GM21825 (cell line): ENCODE data around the gene ADGRG2.
"Not testable (repeated sequence)": the region's sequence is repeated elsewhere in the genome, so short reads cannot be mapped to it uniquely, and the experiment has no call there.

Source experiments
- ATAC-seq: cut with Tn5 transposase; IDR thresholded peaks from one replicate; pipeline ENCODE4 v1.9.1; 2021; ENCODE audit warnings: mild to moderate bottlenecking, moderate library complexity; ENCODE audit not compliant: unreplicated experiment

Gene ADGRG2

DNA sequence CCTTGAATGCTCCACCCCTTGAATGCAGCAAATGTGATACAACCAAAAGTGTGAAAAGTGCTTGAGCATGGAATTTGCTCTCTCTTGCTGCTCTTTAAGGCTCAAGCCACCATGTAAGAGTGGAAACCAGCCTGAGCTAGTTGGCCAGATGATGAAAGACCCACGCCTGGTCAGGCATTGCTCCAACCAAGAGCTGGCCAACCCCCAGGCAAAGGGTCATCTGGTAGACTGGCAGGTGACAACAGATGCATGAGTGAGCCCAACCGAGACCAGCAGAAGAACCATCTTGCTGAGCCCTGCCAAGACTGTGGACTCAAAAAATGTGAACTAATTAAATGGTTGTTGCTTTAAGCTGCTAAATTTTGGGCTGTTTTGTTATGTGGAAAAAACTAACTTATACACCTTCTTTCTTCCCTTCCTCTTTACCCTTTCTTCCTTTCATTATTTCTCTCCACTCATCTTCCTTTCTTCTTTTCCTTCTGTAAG lies 32.7 kb downstream of the ADGRG2 start:
- no peak for ATAC-seq

DNA sequence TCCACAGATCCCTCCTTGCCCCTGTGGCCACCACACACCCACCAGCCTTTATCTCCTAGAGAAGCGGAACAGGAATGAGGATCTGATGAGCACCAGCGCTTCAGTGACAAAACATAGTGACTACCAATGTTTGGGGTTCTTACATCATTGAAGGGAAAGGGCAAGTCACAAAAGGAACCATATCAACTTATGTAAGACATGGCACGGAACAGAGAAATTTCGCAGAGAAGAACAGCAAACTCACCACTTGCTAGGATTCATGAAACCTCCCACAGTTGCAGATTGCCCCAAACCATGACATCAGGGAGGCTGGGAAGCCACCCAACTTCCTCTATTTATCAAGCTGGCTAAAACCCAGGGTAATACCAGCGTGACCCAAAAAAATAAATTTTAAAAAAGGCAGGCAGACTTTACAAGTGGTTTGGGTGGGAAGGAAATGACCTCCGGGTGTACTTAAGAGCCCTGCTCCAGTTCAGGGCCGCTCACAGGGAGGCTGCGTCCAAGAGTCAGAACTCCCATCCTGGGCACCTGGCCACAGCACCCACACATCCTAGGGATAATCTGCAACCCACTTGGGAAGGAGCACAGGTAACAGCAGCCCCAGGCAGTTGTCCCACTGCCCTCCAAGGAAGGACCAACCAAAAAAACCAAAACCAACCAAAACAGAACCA lies 36.0 kb downstream of the ADGRG2 start:
- ATAC-seq = no peak

DNA sequence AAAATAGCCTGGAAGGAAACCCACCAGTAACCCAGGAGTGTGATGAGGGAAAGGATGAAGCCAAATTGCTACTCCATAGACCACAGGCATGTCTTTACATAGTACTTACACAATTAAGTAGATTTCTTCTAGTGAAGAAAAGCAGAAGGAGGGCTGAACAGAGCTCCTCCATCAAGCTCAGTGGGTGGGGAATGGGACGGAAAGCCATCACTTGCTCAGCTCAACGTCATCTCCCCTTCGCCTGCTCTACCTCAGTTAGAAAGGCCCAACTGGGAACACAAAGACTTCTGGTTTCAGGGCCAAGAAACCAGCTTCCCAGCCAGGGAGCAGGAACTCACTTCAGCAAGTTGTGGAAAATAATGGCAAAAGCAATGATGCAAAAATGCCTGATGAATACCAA lies 36.6 kb downstream of the ADGRG2 start:
- ATAC-seq = no peak

DNA sequence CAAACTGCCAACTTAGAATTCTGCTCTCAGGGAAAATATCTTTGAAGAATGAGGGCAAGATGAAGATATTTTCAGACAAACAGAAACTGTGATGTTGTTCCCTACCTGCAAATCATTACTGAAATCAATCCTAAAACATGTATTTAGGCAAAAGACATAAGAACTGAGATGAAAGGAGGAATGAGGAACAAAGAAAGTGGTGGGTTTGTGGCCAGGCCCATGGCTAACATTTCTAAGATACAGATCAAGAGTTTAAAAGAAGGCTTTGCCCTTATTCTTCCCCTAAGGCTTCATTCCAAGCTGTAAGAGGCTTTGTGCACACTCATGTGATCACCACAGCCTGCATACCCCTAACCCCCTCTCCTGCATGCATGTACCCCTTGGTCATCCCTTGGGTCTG lies 46.5 kb downstream of the ADGRG2 start:
- ATAC-seq = no peak

DNA sequence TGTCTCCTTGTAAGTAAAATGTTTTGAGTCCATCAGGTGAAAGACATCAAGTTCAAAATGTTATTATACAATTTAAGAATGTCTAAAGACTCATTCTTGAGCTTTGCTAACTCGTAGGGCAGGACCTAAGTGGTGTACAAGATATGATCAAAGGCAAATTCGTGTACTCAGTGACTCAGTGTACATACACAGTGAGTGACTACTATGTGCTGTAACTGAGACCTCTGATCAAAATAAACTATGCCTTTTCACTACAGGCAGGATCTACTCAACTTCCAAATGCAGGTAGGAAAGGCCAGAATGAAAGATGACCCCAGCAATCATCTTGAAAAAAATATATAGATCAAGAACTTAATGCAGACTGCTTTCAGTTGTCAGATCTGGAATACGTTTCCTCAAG lies 49.9 kb downstream of the ADGRG2 start:
- no peak for ATAC-seq

DNA sequence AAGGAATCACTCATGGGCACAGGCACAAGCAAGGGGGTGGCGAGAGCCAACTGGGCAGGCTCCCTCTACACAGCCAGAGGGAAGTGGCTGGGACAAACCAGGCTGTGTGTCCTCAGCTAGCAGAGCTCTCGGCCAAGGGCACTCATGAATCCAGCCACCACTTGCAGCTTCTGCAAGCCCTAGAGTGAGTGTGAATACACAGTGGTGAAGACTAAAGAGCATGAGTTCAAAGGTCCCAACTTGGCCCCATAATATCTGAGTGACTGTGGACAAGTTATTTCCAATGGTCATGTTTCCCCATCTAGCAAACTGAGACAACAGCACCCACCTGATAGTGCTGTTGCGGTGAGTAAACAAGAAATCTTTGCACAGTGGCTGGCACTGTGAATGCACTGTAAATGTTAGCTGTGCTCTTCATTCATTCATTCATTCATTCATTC lies 51.7 kb downstream of the ADGRG2 start:
- ATAC-seq = no peak

DNA sequence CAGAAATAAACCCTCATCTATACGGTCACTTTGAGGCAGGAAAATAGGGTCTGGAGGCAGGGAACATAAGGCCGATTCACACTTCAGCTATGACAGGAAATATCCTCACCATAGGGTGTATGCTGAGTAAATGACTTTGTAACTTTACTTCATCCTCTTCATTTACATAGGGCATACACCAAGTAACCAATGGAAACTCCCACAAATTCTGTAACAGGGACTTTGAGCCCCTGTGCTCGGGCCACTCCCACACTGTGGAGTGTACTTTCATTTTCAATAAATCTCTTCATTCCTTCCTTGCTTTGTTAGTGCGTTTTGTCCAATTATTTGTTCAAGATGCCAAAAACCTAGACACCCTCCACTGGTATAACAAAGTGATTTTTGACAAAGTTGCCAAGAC lies 55.3 kb downstream of the ADGRG2 start:
- ATAC-seq = not testable (repeated sequence)

DNA sequence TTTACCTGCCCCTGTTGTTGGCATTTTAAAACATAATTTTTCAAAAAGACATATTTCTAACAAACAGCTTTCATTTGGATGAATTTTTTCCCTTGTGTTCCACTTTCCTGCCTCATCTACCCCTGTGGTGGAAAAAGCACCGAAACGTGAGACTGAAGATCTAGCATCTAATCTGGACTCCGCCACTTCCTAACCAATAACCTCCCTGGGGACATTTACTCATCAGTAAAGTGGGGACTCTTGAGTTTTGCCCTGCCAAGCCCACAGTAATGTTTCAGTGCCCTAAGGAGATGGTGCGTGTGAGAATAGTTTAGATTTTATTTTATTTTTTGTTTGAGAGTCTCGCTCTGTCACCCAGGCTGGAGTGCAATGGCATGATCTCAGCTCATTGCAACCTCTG lies 56.7 kb downstream of the ADGRG2 start:
- no peak for ATAC-seq

DNA sequence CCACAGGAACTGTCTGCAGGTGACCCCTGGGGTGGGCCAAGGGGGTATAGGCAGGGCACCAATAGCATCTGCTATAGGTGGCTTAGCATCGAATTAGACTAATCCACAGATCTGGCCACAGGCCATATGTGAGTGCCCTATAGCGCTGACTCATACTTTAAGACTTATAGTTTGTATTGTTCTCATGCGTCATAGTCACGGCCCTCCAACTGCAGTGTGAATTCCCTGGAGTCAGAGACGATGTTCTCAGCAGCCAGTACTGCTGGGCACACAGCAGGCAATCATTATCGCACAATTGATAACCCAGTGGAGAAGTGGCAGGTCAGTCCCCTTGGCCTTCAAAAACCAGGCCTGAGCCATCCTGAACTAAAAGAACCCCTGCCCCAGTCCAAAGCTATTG lies 58.1 kb downstream of the ADGRG2 start:
- no peak for ATAC-seq

DNA sequence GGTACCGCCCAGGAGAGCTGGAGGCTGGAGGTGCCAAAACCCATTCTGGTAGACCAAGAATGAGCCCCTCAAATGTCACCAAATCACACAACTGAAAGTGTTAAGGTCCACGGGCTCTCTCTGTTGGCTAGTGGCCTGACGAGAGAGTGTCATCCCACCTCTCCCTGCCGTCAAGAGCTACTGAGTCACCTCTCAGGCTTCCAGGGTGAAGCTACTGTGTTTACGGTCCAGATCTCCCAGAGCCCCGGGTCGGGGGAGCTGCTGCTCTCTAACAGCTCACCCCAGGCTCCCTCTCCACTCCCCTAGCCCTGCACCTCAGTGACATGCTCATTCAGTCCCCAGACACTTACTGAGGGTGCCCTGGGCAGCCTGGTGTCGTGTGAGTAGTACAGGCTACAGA lies 59.2 kb downstream of the ADGRG2 start:
- no peak for ATAC-seq

DNA sequence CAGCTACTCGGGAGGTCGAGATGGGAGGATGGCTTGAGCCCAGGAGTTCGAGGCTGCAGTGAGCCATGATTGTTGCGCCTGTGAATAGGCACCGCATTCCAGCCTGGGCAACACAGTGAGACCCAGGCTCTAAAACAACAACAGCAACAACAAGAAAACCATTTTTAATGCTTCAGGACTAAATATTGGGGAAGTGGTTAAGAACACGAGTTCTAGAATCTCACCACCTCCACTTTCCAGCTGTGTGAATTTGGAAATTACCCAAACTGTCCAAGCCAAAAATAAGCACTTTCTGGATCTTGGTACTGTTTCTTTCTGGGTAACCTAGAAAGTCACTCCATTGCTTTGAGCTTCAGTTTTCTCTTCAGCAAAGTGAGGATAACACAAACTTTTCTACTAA lies 63.2 kb downstream of the ADGRG2 start:
- no peak for ATAC-seq

DNA sequence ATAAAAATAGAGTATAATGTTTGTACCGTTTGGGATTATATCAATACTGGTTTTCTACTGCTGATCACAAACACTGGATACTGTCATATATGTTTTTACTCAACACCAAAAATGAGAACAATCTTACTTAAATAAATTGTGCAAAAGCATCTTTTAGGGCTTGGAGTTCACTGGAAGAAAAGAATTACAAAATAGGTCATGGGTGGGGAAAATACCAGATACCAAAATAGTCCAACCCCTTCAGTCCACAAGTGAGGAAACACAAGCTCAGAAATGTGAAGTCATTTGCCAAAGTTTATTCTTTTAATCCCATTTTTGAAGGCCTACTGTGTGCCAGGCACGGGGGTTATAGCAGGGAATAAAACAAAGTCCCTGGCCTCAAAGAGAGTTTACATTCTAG lies 64.4 kb downstream of the ADGRG2 start:
- no peak for ATAC-seq

DNA sequence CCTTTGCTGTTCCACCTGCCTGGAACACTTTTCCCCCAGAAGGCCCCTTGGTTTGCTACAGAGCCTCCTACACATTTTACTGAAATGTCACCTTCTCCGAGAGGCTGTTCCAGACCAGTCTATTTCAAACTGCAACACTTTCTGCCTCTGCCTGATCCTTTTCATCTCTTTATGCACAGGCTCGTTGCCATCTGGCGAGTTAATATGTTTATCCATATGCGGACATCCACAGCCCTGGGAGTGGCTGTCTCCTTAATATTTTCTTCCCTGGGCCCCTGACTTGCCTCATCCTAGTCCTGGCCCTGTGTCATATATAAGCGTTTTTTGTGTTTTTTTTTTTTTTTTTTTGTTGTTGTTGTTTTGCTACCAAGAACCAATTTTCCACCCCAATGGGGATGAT lies 73.2 kb downstream of the ADGRG2 start:
- no peak for ATAC-seq

DNA sequence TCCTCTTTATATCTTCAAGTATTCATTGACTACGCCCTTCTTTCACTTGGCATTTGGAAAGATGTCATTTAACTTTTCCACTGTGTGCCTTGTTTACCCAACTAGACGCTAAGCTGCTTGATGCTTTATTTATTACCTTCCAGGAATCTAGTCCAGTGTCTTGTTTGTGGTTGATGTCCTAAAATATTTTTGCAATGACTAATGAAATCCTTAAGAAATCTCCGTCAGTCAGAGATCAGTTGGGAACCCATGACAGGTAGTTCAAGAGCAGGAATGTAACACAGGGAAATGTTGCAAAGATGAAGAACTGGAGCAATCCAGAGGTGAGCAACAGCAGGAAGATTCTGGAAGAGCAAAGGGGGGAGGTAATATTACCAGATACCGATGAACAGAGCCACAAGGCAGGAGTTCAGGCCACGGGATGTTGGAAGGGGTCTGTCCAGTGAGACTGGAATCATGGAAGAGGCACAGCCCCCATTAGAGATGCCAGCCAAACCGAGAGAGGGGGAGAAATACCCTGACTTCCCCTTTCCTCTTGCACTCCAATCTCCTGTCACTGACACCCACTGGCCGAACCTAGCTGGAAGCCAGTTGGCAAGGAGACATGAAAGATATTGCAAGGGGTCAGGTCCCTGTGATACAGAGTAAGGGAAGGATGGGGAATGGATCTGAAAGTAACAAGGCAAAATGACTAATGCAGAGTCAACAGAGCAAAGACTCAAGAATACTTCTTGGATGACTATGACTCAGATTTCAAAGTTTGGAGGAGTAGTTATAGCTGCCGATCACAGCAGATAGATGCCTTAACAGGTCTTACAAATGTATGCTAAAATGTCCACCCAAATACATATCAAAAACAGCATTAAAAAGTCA lies 75.7 kb downstream of the ADGRG2 start:
- no peak for ATAC-seq

DNA sequence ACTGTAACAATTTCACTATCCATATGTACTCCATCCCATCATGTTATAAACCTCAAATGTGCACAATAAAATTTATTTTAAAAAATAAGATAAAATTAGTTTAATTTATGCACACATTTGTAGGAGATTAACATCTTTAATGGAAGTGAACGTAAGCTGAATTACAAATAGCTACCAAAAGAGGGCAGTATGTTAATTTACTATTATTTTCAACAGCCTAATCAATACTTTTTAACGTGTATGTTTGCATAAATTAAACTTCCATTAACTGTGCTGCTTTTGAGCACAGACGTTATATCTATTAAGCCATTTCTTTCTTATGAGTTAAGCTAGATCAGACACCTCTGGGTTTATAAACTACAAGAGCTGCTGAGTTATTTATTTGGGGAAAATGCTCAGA lies 81.9 kb downstream of the ADGRG2 start:
- ATAC-seq = no peak

DNA sequence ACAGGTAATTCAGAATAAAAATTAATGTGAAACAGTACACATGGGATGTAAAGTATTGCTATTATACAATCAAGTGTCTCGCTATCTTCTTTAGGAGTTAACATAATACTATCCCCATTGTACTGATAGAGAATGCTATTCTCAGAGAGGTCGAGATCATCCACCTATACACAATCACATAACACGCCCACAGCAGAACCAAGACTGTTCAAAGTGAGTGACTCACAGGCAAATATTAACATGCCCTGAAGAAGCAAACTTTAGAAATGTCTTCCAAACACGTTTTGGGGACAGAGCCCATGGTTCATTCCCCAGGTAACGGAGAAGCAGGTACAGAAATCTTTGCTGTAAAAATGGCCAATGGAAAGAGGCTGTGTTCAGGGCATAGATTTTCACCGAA lies 88.2 kb downstream of the ADGRG2 start:
- no peak for ATAC-seq

DNA sequence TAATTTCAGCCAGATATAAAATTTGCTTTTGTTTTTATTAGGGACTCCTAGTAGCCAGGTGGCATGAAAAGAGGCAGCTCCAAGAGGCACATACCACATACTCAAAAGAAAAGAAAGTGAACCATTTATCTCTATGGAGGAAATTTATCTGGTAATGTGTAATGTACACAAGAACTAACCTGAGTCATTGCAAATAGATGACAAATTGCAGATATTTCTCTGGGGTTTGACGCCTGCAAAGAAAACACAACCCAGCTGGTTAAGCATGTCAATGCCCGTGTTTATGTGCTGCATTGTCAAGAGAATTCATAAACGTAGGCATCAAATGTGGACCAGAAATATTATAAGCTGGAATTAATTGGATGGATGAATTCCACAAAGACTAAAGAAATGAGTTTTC lies 91.5 kb downstream of the ADGRG2 start:
- no peak for ATAC-seq

DNA sequence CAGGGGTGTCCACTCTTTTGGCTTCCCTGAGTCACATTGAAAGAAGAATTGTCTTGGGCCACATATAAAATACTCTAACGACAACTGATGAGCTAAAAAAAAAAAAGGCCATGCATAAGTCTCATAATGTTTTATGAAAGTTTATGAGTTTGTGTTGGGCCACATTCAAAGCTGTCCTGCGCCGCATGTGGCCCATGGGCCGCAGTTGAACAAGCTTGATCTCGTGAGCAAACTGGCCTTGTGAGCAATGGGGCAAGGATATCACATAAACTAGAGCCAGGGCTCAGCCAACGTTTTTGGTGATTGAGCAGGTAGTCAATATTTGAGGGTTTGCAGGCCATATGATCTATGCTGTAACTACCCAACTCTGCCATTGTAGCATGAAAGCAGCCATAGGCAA lies 93.7 kb downstream of the ADGRG2 start:
- ATAC-seq = no peak

DNA sequence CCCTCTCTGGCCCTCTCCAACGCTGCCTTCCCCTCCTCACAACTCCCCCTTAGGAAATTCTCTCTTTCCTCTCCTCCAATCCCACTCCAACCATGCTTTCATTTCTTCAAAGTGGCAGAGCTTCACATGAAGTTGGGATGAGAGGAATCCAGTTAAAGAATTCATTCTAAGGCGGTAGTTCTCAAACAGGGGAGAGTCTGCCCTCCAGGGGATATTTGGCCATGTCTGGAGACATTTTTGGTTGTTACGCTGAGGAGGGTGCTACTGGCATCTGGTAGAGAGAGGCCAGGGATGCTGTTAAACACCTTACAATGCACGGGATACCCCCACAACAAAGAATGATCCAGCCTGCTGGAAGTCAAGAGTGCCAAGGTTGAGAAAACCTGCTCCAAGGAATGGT lies 97.9 kb downstream of the ADGRG2 start:
- no peak for ATAC-seq

DNA sequence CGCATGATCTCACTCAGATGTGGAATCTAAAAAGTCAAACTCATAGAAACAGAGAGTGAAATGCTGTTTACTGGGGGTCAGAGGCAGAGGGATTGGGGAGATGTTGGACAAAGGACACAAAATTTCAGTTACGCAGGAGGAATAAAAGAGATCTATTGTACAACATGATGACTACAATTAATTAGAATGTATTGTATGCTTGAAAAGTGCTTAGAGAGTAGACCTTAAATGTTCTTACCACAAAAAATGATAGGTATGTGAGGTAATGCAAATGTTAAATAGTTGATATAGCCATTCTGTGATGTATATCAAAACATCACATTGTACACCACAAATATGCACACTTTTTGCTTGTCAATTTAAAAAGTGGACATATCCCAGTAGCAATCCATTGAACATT lies 102.3 kb downstream of the ADGRG2 start:
- ATAC-seq = no peak

DNA sequence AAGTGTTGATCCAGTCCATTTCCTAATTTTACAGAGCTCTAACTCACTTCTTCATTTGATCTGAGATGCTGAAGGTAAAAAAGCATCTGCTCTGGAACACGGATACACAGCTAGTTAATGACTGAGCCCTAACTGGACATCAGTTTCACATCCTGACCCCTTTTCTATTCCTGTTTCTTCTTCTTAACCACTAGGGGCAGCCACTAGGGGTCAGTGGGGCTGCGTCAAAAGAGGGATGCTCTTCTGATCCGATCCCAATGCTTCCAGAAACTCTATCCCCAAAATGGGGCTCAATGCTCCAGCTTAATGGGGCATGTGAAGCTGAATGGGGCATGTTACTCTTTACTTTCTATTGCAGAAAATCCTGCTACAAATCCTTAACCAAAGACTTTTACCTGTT lies 105.0 kb downstream of the ADGRG2 start:
- no peak for ATAC-seq

DNA sequence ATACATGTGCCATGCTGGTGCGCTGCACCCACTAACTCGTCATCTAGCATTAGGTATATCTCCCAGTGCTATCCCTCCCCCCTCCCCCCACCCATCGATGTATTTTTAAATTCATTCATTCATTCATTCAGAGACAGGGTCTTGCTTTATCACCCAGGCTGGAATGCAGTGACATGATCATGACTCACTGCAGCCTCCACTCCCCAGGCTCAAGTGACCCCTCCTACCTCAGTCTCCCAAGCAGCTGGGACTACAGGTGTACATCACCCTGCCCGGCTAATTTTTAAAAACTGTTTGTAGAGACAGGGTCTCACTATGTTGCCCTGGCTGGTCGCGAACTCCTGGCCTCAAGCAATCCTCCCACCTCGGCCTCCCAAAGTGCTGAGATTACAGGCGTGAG lies 105.7 kb downstream of the ADGRG2 start:
- not testable (repeated sequence) for ATAC-seq
